OCI-LY1 (cell line): ENCODE data around the gene TPBGL.

Source experiments
- CTCF ChIP-seq: fragments of 200-600 bp; sonication (generic), shearing (Covaris generic); IDR thresholded peaks from 2 replicates; pipeline ENCODE4 v1.5.1; 2017; ENCODE audit warnings: mild to moderate bottlenecking, antibody characterized with exemption, low read length, moderate library complexity, mixed read lengths
- EZH2 ChIP-seq: fragments of 200-600 bp; sonication (generic), shearing (Covaris generic); IDR thresholded peaks from 2 replicates; pipeline ENCODE4 v1.8.0; 2017; ENCODE audit warnings: borderline replicate concordance, mixed run types, mild to moderate bottlenecking, antibody characterized with exemption, low read length, moderate library complexity, mixed read lengths

- no peak for TF ChIP-seq CTCF
- TF ChIP-seq EZH2 = no peak
Measured at GRCh38 chr11:75285776-75286360, 45.3 kb downstream of the TPBGL start.
